ENCODE results near the gene PIEZO2. TPM values are rescaled to one million over a fixed set of nuclear protein-coding genes. Genes with fewer than 3 reads are reported as not detected.

Gene PIEZO2
- polyA plus RNA-seq, 1 donor from 2014 or later, result 0.30 TPM

DNA sequence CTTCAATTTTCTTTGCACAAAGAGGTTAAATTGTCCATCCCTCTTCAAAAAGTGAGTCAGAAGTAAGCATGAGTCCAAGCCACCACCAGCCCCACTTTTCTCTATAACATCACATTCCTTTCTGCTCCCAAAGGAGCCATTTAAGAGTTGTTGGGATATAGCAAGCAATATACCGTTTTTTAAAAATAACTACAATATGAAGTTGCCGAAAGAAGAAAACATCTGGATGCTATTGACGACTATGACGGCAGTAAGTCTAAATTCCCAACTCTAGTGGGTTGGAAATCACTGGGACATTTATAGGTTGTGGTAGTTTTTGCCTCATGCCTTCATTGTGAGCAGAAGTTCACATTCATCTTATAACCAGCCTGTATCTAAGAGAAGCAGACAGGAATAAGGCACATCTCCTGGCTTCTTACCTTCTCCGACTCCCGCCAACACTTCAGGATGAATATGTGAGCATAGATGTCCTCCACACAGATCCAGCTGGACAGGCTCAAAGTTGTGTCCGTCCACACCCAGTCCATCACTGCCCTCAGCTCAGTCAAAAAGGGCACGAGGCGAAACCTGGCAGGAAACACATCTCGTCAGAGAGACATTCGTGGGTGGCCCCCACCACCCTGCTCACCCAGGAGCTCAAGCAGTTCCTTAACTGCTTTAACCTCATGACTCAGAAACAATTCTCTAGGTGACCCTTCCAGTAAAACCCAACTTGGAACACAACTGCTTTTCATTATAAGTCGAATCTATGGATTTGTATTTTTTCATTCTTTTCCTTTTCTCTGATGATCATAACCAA lies 459.9 kb downstream of the PIEZO2 start:
- Histone ChIP-seq H3K4me2 (ENCODE audit: low read length) (no peak overlapping the region), H2AFZ (ENCODE audit: low read depth, low read length) (no peak overlapping the region)
- TF ChIP-seq SMC3 (conservative IDR thresholded peaks at IDR 0.05; ENCODE audit: poor library complexity) (no peak), EP300 (conservative IDR thresholded peaks at IDR 0.05; ENCODE audit: poor library complexity, severe bottlenecking) (no peak), POLR2AphosphoS5 (IDR thresholded peaks at IDR 0.05) (no peak), MXI1 (conservative IDR thresholded peaks at IDR 0.05; ENCODE audit: poor library complexity, severe bottlenecking) (no peak), EZH2 (IDR thresholded peaks at IDR 0.05; ENCODE audit: borderline replicate concordance, insufficient read depth, low read length, poor library complexity, severe bottlenecking) (no peak), CTCF (IDR thresholded peaks at IDR 0.05; ENCODE audit: poor library complexity, severe bottlenecking) (no peak), TAF1 (IDR thresholded peaks at IDR 0.05; ENCODE audit: low read depth) (no peak), RAD21 (conservative IDR thresholded peaks at IDR 0.05) (no peak)
- TF ChIP-seq, protein P1, sequence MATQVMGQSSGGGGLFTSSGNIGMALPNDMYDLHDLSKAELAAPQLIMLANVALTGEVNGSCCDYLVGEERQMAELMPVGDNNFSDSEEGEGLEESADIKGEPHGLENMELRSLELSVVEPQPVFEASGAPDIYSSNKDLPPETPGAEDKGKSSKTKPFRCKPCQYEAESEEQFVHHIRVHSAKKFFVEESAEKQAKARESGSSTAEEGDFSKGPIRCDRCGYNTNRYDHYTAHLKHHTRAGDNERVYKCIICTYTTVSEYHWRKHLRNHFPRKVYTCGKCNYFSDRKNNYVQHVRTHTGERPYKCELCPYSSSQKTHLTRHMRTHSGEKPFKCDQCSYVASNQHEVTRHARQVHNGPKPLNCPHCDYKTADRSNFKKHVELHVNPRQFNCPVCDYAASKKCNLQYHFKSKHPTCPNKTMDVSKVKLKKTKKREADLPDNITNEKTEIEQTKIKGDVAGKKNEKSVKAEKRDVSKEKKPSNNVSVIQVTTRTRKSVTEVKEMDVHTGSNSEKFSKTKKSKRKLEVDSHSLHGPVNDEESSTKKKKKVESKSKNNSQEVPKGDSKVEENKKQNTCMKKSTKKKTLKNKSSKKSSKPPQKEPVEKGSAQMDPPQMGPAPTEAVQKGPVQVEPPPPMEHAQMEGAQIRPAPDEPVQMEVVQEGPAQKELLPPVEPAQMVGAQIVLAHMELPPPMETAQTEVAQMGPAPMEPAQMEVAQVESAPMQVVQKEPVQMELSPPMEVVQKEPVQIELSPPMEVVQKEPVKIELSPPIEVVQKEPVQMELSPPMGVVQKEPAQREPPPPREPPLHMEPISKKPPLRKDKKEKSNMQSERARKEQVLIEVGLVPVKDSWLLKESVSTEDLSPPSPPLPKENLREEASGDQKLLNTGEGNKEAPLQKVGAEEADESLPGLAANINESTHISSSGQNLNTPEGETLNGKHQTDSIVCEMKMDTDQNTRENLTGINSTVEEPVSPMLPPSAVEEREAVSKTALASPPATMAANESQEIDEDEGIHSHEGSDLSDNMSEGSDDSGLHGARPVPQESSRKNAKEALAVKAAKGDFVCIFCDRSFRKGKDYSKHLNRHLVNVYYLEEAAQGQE (IDR thresholded peaks at IDR 0.05; ENCODE audit: borderline replicate concordance), result no peak

DNA sequence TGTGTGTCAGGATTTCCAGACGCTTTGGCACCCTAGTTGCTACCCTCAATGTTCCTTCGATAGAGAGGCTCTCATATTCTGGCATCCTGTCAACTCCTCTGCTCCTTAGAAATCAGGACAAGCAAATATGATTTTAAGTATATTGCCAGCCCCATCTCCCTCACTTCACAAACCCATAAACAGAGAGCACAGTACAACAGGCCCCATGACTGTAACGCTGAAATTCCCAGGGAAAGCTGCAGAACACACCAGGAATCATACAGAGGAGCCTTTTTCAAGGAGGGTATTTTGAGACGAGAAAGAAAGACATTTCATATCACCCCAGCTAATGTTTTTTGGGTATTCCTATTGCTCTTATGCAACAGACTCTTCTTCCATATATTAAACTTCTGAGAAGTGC lies 460.6 kb downstream of the PIEZO2 start:
- H4K20me1 ChIP-seq (ENCODE audit: insufficient read depth), result no peaks in the 10 kb centered on the region
- no peaks in the 10 kb centered on the region for H3K36me3 ChIP-seq (ENCODE audit: insufficient read depth, low read length)
- H3K79me2 ChIP-seq (replicated peaks; ENCODE audit: insufficient read depth, low read length), result no peaks in the 10 kb centered on the region
- H3K9me2 ChIP-seq (ENCODE audit: insufficient read depth, low read length), result no peaks in the 10 kb centered on the region
- H3K4me3 ChIP-seq (ENCODE audit: low read length), result no peak overlapping the region
- no peaks in the 10 kb centered on the region for H3K9me3 ChIP-seq (ENCODE audit: low read length)
- H3K9ac ChIP-seq (ENCODE audit: low read length), result no peak overlapping the region
- no peak for TF ChIP-seq SMC3 (conservative IDR thresholded peaks at IDR 0.05; ENCODE audit: poor library complexity)
- TF ChIP-seq MXI1 (conservative IDR thresholded peaks at IDR 0.05; ENCODE audit: poor library complexity, severe bottlenecking), result no peak
- TF ChIP-seq, protein P1 (IDR thresholded peaks at IDR 0.05; ENCODE audit: borderline replicate concordance), result no peak
- no peak for TF ChIP-seq TAF1 (IDR thresholded peaks at IDR 0.05; ENCODE audit: low read depth)
- no peak for TF ChIP-seq EZH2 (IDR thresholded peaks at IDR 0.05; ENCODE audit: borderline replicate concordance, insufficient read depth, low read length, poor library complexity, severe bottlenecking)
- TF ChIP-seq RAD21 (conservative IDR thresholded peaks at IDR 0.05), result no peak
- no peak for TF ChIP-seq CTCF (IDR thresholded peaks at IDR 0.05; ENCODE audit: poor library complexity, severe bottlenecking)
- TF ChIP-seq POLR2AphosphoS5 (IDR thresholded peaks at IDR 0.05), result no peak
- no peak for TF ChIP-seq EP300 (conservative IDR thresholded peaks at IDR 0.05; ENCODE audit: poor library complexity, severe bottlenecking)
- no peaks in the 10 kb centered on the region for H3K27me3 ChIP-seq (ENCODE audit: insufficient read depth, low read depth, low read length)
- H3K4me2 ChIP-seq (ENCODE audit: low read length), result no peak overlapping the region
- H3K27ac ChIP-seq (ENCODE audit: low read length), result no peak overlapping the region
- H3F3A ChIP-seq (ENCODE audit: insufficient read depth, low read length, poor library complexity, severe bottlenecking), result no peaks in the 10 kb centered on the region
- no peak overlapping the region for H2AFZ ChIP-seq (ENCODE audit: low read depth, low read length)

More for the DNA sequence above, 459.9 kb downstream of the PIEZO2 start:
- no peaks in the 10 kb centered on the region for H3K27me3 ChIP-seq (ENCODE audit: insufficient read depth, low read depth, low read length)
- H3K9ac ChIP-seq (ENCODE audit: low read length), result no peak overlapping the region
- no peaks in the 10 kb centered on the region for H3K9me2 ChIP-seq (ENCODE audit: insufficient read depth, low read length)
- H3K4me3 ChIP-seq (ENCODE audit: low read length), result no peak overlapping the region
- H4K20me1 ChIP-seq (ENCODE audit: insufficient read depth), result no peaks in the 10 kb centered on the region
- H3F3A ChIP-seq (ENCODE audit: insufficient read depth, low read length, poor library complexity, severe bottlenecking), result no peaks in the 10 kb centered on the region
- no peaks in the 10 kb centered on the region for H3K9me3 ChIP-seq (ENCODE audit: low read length)
- H3K27ac ChIP-seq (ENCODE audit: low read length), result no peak overlapping the region
- H3K36me3 ChIP-seq (ENCODE audit: insufficient read depth, low read length), result no peaks in the 10 kb centered on the region
- H3K79me2 ChIP-seq (replicated peaks; ENCODE audit: insufficient read depth, low read length), result no peaks in the 10 kb centered on the region
